ENCODE data around the gene BRD9. TPM values are rescaled to one million over a fixed set of nuclear protein-coding genes. Genes with fewer than 3 reads are reported as not detected.

The BRD9 gene
- total and polyA plus RNA-seq, 2 of the 13 experiments (the other 11 are each of a cell fraction or from before 2014, with no cell fraction given) = 5.2 to 22.9 TPM

DNA sequence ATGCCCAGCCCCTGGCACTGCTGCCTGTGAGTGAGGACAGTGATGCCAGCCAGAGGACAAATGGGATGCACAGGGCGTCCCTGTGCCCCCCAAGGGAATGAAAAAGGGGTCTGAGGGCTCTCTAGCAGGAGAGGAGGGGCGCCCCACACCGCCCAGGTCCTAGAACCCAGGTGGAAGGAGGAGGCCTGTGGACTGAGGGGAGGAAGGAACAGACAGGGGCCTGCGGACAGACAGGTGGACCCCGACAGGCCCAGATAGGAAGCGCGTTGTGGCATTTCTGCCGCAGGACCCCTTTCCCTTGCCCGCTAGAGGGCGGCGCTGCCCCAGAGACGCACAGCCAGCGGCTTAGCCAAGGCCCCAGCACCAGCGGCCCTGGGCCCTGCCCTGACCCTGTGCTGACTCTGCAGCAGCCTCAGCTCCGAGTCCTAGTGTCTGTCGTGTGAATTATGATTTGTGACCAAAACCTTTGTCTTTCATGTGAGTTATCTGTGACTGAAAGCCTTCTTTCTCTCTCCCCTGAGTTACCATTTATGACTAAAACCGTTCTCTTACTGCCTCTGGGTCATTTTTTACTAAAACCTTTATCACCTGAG lies 30.8 kb upstream of the BRD9 start (continued):
- TF ChIP-seq BORCS8-MEF2B (CRISPR knock-in tag; IDR thresholded peaks at IDR 0.05) (0 out of 2 replicates have a peak, but pooled peaks have one; percentile 47), ZNF501 (CRISPR knock-in tag; IDR thresholded peaks at IDR 0.05) (peak; percentile 34; the same call in 1 of the 2 replicates), BRCA1 (CRISPR knock-in tag; IDR thresholded peaks at IDR 0.05) (0 out of 2 replicates have a peak, but pooled peaks have one; percentile 41), KAT2B (IDR thresholded peaks at IDR 0.05; ENCODE audit: borderline replicate concordance, low read depth, low read length) (no peak), ZBTB7B (CRISPR knock-in tag; IDR thresholded peaks at IDR 0.05) (peak; percentile 74; the same call in 1 of the 2 replicates), MEIS2 (CRISPR knock-in tag; IDR thresholded peaks at IDR 0.05) (no peak), KMT2A (CRISPR knock-in tag; IDR thresholded peaks at IDR 0.05) (no peak), NCOR1 (IDR thresholded peaks at IDR 0.05; ENCODE audit: borderline replicate concordance, low read length) (no peak), IRF2 (CRISPR knock-in tag; IDR thresholded peaks at IDR 0.05) (peak; percentile 39; the same call in 1 of the 2 replicates), TAF1 (CRISPR knock-in tag; IDR thresholded peaks at IDR 0.05) (no peak), ZNF33A (CRISPR knock-in tag; IDR thresholded peaks at IDR 0.05; ENCODE audit: borderline replicate concordance) (no peak)
- TF ChIP-seq, protein P1, sequence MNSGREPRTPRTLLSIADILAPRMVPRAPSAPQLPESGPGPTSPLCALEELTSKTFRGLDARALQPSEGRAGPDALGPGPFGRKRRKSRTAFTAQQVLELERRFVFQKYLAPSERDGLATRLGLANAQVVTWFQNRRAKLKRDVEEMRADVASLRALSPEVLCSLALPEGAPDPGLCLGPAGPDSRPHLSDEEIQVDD (CRISPR knock-in tag; IDR thresholded peaks at IDR 0.05; ENCODE audit: borderline replicate concordance) = no peak
- TF ChIP-seq, protein P2, sequence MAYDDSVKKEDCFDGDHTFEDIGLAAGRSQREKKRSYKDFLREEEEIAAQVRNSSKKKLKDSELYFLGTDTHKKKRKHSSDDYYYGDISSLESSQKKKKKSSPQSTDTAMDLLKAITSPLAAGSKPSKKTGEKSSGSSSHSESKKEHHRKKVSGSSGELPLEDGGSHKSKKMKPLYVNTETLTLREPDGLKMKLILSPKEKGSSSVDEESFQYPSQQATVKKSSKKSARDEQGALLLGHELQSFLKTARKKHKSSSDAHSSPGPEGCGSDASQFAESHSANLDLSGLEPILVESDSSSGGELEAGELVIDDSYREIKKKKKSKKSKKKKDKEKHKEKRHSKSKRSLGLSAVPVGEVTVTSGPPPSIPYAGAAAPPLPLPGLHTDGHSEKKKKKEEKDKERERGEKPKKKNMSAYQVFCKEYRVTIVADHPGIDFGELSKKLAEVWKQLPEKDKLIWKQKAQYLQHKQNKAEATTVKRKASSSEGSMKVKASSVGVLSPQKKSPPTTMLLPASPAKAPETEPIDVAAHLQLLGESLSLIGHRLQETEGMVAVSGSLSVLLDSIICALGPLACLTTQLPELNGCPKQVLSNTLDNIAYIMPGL (CRISPR knock-in tag; IDR thresholded peaks at IDR 0.05; ENCODE audit: borderline replicate concordance in 1 of 2, low read depth in 1 of 2) = peak in 1 of 2 experiments; percentile 43; a peak in 1 of 4 replicates
- TF ChIP-seq, protein P3, sequence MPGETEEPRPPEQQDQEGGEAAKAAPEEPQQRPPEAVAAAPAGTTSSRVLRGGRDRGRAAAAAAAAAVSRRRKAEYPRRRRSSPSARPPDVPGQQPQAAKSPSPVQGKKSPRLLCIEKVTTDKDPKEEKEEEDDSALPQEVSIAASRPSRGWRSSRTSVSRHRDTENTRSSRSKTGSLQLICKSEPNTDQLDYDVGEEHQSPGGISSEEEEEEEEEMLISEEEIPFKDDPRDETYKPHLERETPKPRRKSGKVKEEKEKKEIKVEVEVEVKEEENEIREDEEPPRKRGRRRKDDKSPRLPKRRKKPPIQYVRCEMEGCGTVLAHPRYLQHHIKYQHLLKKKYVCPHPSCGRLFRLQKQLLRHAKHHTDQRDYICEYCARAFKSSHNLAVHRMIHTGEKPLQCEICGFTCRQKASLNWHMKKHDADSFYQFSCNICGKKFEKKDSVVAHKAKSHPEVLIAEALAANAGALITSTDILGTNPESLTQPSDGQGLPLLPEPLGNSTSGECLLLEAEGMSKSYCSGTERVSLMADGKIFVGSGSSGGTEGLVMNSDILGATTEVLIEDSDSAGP (CRISPR knock-in tag; IDR thresholded peaks at IDR 0.05; ENCODE audit: borderline replicate concordance) = peak; percentile 69
- TF ChIP-seq, protein P4, sequence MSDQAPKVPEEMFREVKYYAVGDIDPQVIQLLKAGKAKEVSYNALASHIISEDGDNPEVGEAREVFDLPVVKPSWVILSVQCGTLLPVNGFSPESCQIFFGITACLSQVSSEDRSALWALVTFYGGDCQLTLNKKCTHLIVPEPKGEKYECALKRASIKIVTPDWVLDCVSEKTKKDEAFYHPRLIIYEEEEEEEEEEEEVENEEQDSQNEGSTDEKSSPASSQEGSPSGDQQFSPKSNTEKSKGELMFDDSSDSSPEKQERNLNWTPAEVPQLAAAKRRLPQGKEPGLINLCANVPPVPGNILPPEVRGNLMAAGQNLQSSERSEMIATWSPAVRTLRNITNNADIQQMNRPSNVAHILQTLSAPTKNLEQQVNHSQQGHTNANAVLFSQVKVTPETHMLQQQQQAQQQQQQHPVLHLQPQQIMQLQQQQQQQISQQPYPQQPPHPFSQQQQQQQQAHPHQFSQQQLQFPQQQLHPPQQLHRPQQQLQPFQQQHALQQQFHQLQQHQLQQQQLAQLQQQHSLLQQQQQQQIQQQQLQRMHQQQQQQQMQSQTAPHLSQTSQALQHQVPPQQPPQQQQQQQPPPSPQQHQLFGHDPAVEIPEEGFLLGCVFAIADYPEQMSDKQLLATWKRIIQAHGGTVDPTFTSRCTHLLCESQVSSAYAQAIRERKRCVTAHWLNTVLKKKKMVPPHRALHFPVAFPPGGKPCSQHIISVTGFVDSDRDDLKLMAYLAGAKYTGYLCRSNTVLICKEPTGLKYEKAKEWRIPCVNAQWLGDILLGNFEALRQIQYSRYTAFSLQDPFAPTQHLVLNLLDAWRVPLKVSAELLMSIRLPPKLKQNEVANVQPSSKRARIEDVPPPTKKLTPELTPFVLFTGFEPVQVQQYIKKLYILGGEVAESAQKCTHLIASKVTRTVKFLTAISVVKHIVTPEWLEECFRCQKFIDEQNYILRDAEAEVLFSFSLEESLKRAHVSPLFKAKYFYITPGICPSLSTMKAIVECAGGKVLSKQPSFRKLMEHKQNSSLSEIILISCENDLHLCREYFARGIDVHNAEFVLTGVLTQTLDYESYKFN (CRISPR knock-in tag; conservative IDR thresholded peaks at IDR 0.05) = no peak
- TF ChIP-seq, protein P5, sequence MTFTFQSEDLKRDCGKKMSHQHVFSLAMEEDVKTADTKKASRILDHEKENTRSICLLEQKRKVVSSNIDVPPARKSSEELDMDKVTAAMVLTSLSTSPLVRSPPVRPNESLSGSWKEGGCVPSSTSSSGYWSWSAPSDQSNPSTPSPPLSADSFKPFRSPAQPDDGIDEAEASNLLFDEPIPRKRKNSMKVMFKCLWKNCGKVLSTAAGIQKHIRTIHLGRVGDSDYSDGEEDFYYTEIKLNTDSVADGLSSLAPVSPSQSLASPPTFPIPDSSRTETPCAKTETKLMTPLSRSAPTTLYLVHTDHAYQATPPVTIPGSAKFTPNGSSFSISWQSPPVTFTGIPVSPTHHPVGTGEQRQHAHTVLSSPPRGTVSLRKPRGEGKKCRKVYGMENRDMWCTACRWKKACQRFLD (CRISPR knock-in tag; IDR thresholded peaks at IDR 0.05; ENCODE audit: borderline replicate concordance) = no peak
- TF ChIP-seq, protein P6, sequence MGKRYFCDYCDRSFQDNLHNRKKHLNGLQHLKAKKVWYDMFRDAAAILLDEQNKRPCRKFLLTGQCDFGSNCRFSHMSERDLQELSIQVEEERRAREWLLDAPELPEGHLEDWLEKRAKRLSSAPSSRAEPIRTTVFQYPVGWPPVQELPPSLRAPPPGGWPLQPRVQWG (CRISPR knock-in tag; IDR thresholded peaks at IDR 0.05; ENCODE audit: borderline replicate concordance, low read depth) = no peak
- TF ChIP-seq, protein P7, sequence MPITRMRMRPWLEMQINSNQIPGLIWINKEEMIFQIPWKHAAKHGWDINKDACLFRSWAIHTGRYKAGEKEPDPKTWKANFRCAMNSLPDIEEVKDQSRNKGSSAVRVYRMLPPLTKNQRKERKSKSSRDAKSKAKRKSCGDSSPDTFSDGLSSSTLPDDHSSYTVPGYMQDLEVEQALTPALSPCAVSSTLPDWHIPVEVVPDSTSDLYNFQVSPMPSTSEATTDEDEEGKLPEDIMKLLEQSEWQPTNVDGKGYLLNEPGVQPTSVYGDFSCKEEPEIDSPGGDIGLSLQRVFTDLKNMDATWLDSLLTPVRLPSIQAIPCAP (CRISPR knock-in tag; IDR thresholded peaks at IDR 0.05; ENCODE audit: low read depth) = no peak

All from HepG2 (cell line).